Smooth muscle cell (in vitro differentiated cells): ENCODE measurements around the gene PLA2G4A. TPM values are rescaled to one million over a fixed set of nuclear protein-coding genes. Genes with fewer than 3 reads are reported as not detected.

ENCODE experiments used
- DNase-seq: peaks from one replicate; lab custom pipeline; 2025; ENCODE audit not compliant: unreplicated experiment; lab: John Stamatoyannopoulos, UW
- H2AFZ ChIP-seq: fragments of 200-600 bp; sonication (generic); 2 replicates; pipeline ENCODE4 v1.6.0; 2016; ENCODE audit warnings: antibody characterized with exemption, low read depth, mild to moderate bottlenecking
- H3F3A ChIP-seq: fragments of 200-600 bp; sonication (generic); 2 replicates; pipeline ENCODE4 v1.6.0; 2017; ENCODE audit warnings: antibody characterized with exemption, low read depth
- H3K27ac ChIP-seq: fragments of 200-600 bp; sonication (generic); 2 replicates; pipeline ENCODE4 v1.5.1; 2016; ENCODE audit warnings: low read depth, mild to moderate bottlenecking
- H3K27me3 ChIP-seq: fragments of 200-600 bp; sonication (generic); 2 replicates; pipeline ENCODE4 v1.6.1; 2016; ENCODE audit warnings: low read depth, mild to moderate bottlenecking
- H3K36me3 ChIP-seq: fragments of 200-600 bp; sonication (generic); 2 replicates; pipeline ENCODE4 v1.5.1; 2016; ENCODE audit warnings: low read depth
- H3K4me1 ChIP-seq: fragments of 200-600 bp; sonication (generic); 2 replicates; pipeline ENCODE4 v1.5.1; 2016; ENCODE audit warnings: low read depth
- H3K4me2 ChIP-seq: fragments of 200-600 bp; sonication (generic); 2 replicates; pipeline ENCODE4 v1.6.0; 2016; ENCODE audit warnings: mild to moderate bottlenecking
- H3K4me3 ChIP-seq: fragments of 200-600 bp; sonication (generic); 2 replicates; pipeline ENCODE4 v1.5.1; 2016; ENCODE audit warnings: mild to moderate bottlenecking
- H3K79me2 ChIP-seq: fragments of 200-600 bp; sonication (generic); 2 replicates; pipeline ENCODE4 v1.6.0; 2016; ENCODE audit warnings: low read depth, mild to moderate bottlenecking
- H3K9ac ChIP-seq: fragments of 200-600 bp; sonication (generic); 2 replicates; pipeline ENCODE4 v1.6.0; 2016; ENCODE audit warnings: low read depth
- H3K9me3 ChIP-seq: fragments of 200-600 bp; sonication (generic); replicated peaks from 2 replicates; pipeline ENCODE4 v1.5.1; 2016; ENCODE audit warnings: low read depth
- H4K20me1 ChIP-seq: fragments of 200-600 bp; sonication (generic); 2 replicates; pipeline ENCODE4 v1.6.0; 2016; ENCODE audit warnings: low read depth
- WGBS: methylation state at CpG from one replicate; pipeline ENCODE4 v1.1.7; 2016; ENCODE audit warnings: low lambda C conversion rate; 5-methylcytosine and 5-hydroxymethylcytosine counted together
- polyA plus RNA-seq: library from polyadenylated mRNA; unstranded; fragments of >200 nt; fragmentation: Nextera tagmentation; extraction: Ambion mirVana; gene quantifications from 2 replicates; pipeline ENCODE4 v1.2.1, GENCODE V29; 2016
- total RNA-seq: library from RNA; depleted of rRNA; stranded (reverse); fragments of >200 nt; gene quantifications from 2 replicates; pipeline ENCODE4 v1.2.3, GENCODE V29; 2014
- TF ChIP-seq, protein P1 (sequence below): fragments of 200-600 bp; sonication (generic); IDR thresholded peaks from 2 replicates; pipeline ENCODE4 v1.5.1; 2017; ENCODE audit warnings: borderline replicate concordance, mild to moderate bottlenecking, antibody characterized with exemption; ENCODE audit not compliant: insufficient read depth, poor library complexity, severe bottlenecking

Gene PLA2G4A
- total and polyA plus RNA-seq, 2 experiments from 2014 or later = 3.3 to 7.8 TPM

- WGBS = 85% methylated on average over 4 of the region's 4 CpGs
- no peak for DNase-seq
Observed at GRCh38 chr1:187033693-187034390, 205.1 kb downstream of the PLA2G4A start.

GRCh38 chr1:187034501-187034900 lies 205.8 kb downstream of the PLA2G4A start:
- Histone ChIP-seq H3K27ac (no peak overlapping the region), H3F3A (no peaks in the 10 kb centered on the region), H3K9ac (no peak overlapping the region), H3K27me3 (no peaks in the 10 kb centered on the region), H3K4me2 (no peak overlapping the region), H4K20me1 (no peaks in the 10 kb centered on the region), H3K9me3 (no peaks in the 10 kb centered on the region), H3K79me2 (no peaks in the 10 kb centered on the region), H2AFZ (no peak overlapping the region), H3K4me3 (no peak overlapping the region), H3K4me1 (no peaks in the 10 kb centered on the region), H3K36me3 (no peaks in the 10 kb centered on the region)
- DNase-seq = no peak
- TF ChIP-seq, protein P1, sequence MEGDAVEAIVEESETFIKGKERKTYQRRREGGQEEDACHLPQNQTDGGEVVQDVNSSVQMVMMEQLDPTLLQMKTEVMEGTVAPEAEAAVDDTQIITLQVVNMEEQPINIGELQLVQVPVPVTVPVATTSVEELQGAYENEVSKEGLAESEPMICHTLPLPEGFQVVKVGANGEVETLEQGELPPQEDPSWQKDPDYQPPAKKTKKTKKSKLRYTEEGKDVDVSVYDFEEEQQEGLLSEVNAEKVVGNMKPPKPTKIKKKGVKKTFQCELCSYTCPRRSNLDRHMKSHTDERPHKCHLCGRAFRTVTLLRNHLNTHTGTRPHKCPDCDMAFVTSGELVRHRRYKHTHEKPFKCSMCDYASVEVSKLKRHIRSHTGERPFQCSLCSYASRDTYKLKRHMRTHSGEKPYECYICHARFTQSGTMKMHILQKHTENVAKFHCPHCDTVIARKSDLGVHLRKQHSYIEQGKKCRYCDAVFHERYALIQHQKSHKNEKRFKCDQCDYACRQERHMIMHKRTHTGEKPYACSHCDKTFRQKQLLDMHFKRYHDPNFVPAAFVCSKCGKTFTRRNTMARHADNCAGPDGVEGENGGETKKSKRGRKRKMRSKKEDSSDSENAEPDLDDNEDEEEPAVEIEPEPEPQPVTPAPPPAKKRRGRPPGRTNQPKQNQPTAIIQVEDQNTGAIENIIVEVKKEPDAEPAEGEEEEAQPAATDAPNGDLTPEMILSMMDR = no peak

More at GRCh38 chr1:187033693-187034390, 205.1 kb downstream of the PLA2G4A start:
- no peaks in the 10 kb centered on the region for H3F3A ChIP-seq
- no peaks in the 10 kb centered on the region for H3K79me2 ChIP-seq
- no peaks in the 10 kb centered on the region for H3K4me1 ChIP-seq
- H3K9me3 ChIP-seq = no peaks in the 10 kb centered on the region
- H3K36me3 ChIP-seq = no peaks in the 10 kb centered on the region
- H3K27ac ChIP-seq = no peak overlapping the region
- H4K20me1 ChIP-seq = no peaks in the 10 kb centered on the region
- no peak overlapping the region for H2AFZ ChIP-seq
- H3K27me3 ChIP-seq = no peaks in the 10 kb centered on the region
- no peak overlapping the region for H3K4me2 ChIP-seq
- no peak overlapping the region for H3K9ac ChIP-seq
- H3K4me3 ChIP-seq = no peak overlapping the region
- TF ChIP-seq, protein P1 = no peak

- H3K4me2 ChIP-seq = no peak overlapping the region
- H3F3A ChIP-seq = no peaks in the 10 kb centered on the region
- no peaks in the 10 kb centered on the region for H3K4me1 ChIP-seq
- H3K4me3 ChIP-seq = no peak overlapping the region
- WGBS = 67% methylated on average over 1 of the region's 1 CpG
- TF ChIP-seq, protein P1 = no peak
- H2AFZ ChIP-seq = no peak overlapping the region
- no peaks in the 10 kb centered on the region for H4K20me1 ChIP-seq
- no peak overlapping the region for H3K9ac ChIP-seq
- no peak for DNase-seq
- H3K27ac ChIP-seq = no peak overlapping the region
- no peaks in the 10 kb centered on the region for H3K36me3 ChIP-seq
- H3K79me2 ChIP-seq = no peaks in the 10 kb centered on the region
- H3K27me3 ChIP-seq = no peaks in the 10 kb centered on the region
- no peaks in the 10 kb centered on the region for H3K9me3 ChIP-seq
Observed at GRCh38 chr1:187037973-187038553, 209.3 kb downstream of the PLA2G4A start.

Other genes with a start within 250 kb of the PLA2G4A start
- 132 and 148 TPM in 2 replicates for gene PTGS2, start 148.5 kb upstream of the PLA2G4A start, total RNA-seq
- 37.2 and 57.3 TPM in 2 replicates for gene PTGS2, start 148.5 kb upstream of the PLA2G4A start, polyA plus RNA-seq